HG02623 (cell line): ENCODE measurements around the gene GPR6.

Experiments used
- ATAC-seq: cut with Tn5 transposase; IDR thresholded peaks from one replicate; pipeline ENCODE4 v1.9.1; 2021; ENCODE audit warnings: moderate library complexity; ENCODE audit not compliant: unreplicated experiment

The GPR6 gene

DNA sequence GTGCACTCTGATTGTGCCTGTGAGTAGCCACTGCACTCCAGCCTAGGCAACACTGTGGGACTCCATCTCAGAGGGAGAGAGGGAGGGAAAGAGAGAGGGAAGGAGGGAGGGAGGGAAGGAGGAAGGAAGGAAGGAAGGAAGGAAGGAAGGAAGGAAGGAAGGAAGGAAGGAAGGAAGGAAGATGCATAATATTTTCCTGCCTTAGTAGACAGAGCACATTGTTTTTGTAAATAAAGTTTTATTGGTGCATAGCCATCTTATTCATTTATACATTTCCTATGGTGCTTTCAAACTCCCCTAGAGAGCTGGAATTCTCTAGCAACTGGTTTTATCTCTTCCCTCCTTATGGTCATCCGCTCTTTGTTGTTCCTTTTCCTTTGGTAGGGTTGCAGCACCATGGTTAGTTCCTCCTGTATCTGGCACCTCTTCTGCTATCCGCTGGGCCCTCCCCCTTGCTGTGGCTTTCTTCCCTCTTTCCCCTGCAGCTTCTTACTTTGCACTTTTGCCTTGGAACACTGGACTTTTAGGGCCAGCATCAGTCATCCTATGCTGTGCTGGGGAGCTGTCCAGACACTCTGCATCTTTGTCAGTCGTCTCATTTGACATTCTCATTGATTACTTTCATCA is 20.2 kb downstream of the GPR6 start:
- no peak for ATAC-seq

DNA sequence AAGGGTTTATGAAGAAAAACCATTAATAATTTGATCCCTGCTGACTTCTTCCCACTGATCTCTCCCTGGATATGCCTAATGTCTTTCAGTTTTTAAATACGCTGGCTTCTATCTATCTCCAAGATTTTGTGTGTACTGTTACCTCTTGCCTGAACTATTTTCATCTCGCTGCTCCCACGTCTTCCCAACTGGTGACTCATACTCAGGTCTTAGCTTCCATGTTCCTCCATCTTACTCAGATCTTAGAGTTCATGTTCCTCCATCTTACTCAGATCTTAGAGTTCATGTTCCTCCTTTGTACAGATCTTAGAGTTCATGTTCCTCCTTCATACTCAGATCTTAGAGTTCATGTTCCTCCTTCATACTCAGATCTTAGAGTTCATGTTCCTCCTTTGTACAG is 21.6 kb downstream of the GPR6 start:
- no peak for ATAC-seq

- no peak for ATAC-seq
Measured at GRCh38 chr6:110002676-110003075, 24.6 kb downstream of the GPR6 start.

- ATAC-seq, result no peak
Measured at GRCh38 chr6:110013386-110013785, 35.3 kb downstream of the GPR6 start.

DNA sequence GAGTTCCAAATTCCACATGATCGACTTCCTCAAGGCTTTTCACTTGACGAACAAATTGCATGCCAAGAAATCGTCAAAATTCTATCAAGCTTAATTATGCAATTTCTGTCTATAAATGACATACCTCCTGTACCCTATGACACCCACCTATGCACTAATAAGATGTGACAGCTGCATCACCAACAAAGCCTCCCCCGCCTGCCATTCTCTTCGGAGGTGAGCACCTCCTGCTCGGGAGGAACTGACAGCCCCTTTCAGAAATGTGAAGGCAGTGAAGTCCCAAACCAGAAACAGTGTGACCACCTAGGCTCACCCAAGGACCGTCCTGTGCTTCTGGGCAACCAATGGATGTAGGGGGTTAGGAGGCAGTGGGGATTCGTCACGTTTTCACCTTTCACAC is 37.1 kb downstream of the GPR6 start:
- ATAC-seq, result no peak

DNA sequence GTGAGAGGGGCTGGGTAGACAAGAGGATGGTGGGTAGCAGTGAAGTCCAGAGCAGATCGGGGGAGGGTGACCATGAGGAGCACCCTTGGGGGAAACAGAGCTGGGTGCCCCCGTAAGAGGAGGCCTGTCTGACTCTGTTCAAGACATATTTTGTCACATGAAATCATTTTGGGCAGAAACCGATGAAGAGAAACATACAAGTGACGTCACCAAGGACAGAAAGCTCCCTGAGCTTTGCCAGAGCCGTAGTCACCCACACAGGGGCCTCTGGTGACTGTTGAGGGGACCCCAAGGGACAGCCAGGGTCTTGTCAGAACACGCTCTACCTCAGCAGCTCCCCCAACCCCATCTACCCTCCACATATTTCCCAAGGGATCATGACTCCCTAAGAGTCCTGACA is 39.2 kb downstream of the GPR6 start:
- ATAC-seq, result no peak

- no peak for ATAC-seq
Measured at GRCh38 chr6:110017946-110018345, 39.8 kb downstream of the GPR6 start.

DNA sequence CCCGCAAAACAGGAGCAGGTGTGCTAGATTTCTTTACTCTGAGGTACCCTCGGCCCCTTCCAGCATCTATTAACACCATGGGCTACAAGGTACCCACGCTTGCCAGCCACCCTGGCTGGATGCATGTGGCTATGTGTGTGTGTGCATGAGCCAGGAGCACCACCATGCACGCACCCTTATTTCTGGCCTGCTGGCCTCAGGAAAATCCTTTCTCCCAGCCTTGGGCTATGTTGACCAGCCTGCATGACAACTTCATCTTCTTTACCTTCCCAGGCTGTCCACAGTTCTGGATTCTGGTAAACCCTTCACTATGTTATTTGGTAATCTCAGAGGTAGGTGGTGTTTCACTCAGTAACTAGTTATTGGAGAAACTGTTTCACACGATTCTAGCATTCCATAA is 40.4 kb downstream of the GPR6 start:
- ATAC-seq, result no peak

GRCh38 chr6:110020888-110021287 is 42.8 kb downstream of the GPR6 start:
- no peak for ATAC-seq

DNA sequence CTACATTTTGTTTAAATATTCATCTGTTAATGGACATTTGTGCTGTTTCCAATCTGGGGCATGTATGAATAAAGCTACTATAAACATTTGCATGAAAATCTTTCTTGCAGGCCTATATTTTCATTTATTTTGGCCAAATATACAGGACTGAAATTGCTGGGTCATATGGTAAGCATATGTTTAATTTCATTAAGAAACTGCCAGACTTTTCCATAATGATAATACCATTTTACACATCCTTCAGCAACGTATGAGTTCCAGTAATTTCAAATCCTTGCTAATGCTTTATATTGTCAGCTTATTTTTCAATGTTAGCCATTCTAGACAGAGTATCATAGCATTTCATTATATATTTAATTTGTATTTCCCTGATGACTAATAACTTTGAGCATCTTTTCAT is 51.0 kb downstream of the GPR6 start:
- ATAC-seq, result no peak
